Liver (tissue), 9 donors: ENCODE measurements around the gene ATPAF1. TPM values are rescaled to one million over a fixed set of nuclear protein-coding genes. Genes with fewer than 3 reads are reported as not detected.
"Not testable (repeated sequence)": the region's sequence is repeated elsewhere in the genome, so short reads cannot be mapped to it uniquely, and the experiment has no call there.

Experiments used
- DNase-seq: peaks from one replicate; pipeline ENCODE4 v3.0.0-alpha.2; 2017; ENCODE audit warnings: low spot score
- H3K27ac ChIP-seq, 2 donors: one replicate each; pipeline ENCODE4 v1.7.0; 2013; ENCODE audit warnings: inconsistent platforms in 2 of 2, low read length in 2 of 2, control low read depth in 1 of 2, low read depth in 1 of 2, mild to moderate bottlenecking in 1 of 2
- H3K27me3 ChIP-seq, 4 donors: one replicate each; pipeline versions ENCODE4 v1.6.1 to v1.7.0; 2013; ENCODE audit warnings: low read length in 3 of 4, inconsistent platforms in 1 of 4, mild to moderate bottlenecking in 1 of 4, moderate library complexity in 1 of 4; ENCODE audit not compliant: control insufficient read depth in 4 of 4, insufficient read depth in 4 of 4
- H3K36me3 ChIP-seq, 4 donors: one replicate each; pipeline versions ENCODE4 v1.6.1 to v1.7.0; 2013; ENCODE audit warnings: low read length in 3 of 4, mild to moderate bottlenecking in 3 of 4, low read depth in 1 of 4, moderate library complexity in 1 of 4; ENCODE audit not compliant: control insufficient read depth in 4 of 4, insufficient read depth in 3 of 4
- H3K4me1 ChIP-seq, 4 donors: one replicate each; pipeline versions ENCODE4 v1.6.1 to v1.7.0; 2013; ENCODE audit warnings: low read length in 3 of 4, mild to moderate bottlenecking in 3 of 4, moderate library complexity in 1 of 4; ENCODE audit not compliant: control insufficient read depth in 4 of 4, insufficient read depth in 4 of 4
- H3K4me3 ChIP-seq, 3 donors: one replicate each; pipeline versions ENCODE4 v1.6.1 to v1.7.0; 2013; ENCODE audit warnings: low read length in 3 of 3, control low read depth in 1 of 3, low read depth in 1 of 3, mild to moderate bottlenecking in 1 of 3
- H3K9ac ChIP-seq, 2 donors: one replicate each; pipeline ENCODE4 v1.7.0; 2013; ENCODE audit warnings: low read length in 2 of 2, mild to moderate bottlenecking in 2 of 2, moderate library complexity in 2 of 2, control low read depth in 1 of 2, low read depth in 1 of 2
- H3K9me3 ChIP-seq, 4 donors: one replicate each; pipeline versions ENCODE4 v1.6.1 to v1.7.0; 2013; ENCODE audit warnings: low read length in 3 of 4; ENCODE audit not compliant: control insufficient read depth in 4 of 4
- EGR1 ChIP-seq, 2 donors: IDR thresholded peaks; 2 replicates each; pipeline ENCODE4 v1.6.1; 2016 to 2018; ENCODE audit warnings: antibody characterized with exemption in 2 of 2, low read depth in 2 of 2
- FOXA2 ChIP-seq: IDR thresholded peaks from 2 replicates; pipeline ENCODE4 v1.6.1; 2016; ENCODE audit warnings: antibody characterized with exemption
- GABPA ChIP-seq, 2 donors: IDR thresholded peaks in 1 of 2; conservative IDR thresholded peaks in 1 of 2; 2 replicates each; pipeline ENCODE4 v1.6.1; 2016; ENCODE audit warnings: antibody characterized with exemption in 2 of 2, mild to moderate bottlenecking in 1 of 2, moderate library complexity in 1 of 2
- HNF4A ChIP-seq, 2 donors: conservative IDR thresholded peaks; 2 replicates each; pipeline ENCODE4 v1.6.1; 2016; ENCODE audit warnings: antibody characterized with exemption in 2 of 2, mild to moderate bottlenecking in 2 of 2
- HNF4G ChIP-seq: IDR thresholded peaks from 2 replicates; pipeline ENCODE4 v1.6.1; 2016; ENCODE audit warnings: antibody characterized with exemption
- JUND ChIP-seq, 2 donors: IDR thresholded peaks; 2 replicates each; pipeline ENCODE4 v1.6.1; 2016; ENCODE audit warnings: antibody characterized with exemption in 2 of 2
- NR2F2 ChIP-seq: IDR thresholded peaks from 2 replicates; pipeline ENCODE4 v1.6.1; 2016; ENCODE audit warnings: antibody characterized with exemption
- RAD21 ChIP-seq, 2 donors: IDR thresholded peaks; 2 replicates each; pipeline ENCODE4 v1.6.1; 2016; ENCODE audit warnings: antibody characterized with exemption in 2 of 2, mild to moderate bottlenecking in 2 of 2
- RXRA ChIP-seq, 2 donors: IDR thresholded peaks; 2 replicates each; pipeline ENCODE4 v1.6.1; 2017 to 2018; ENCODE audit warnings: antibody characterized with exemption in 2 of 2, mild to moderate bottlenecking in 1 of 2
- SP1 ChIP-seq: IDR thresholded peaks from 2 replicates; pipeline ENCODE4 v1.6.1; 2018; ENCODE audit warnings: antibody characterized with exemption, mild to moderate bottlenecking
- TAF1 ChIP-seq: conservative IDR thresholded peaks from 2 replicates; pipeline ENCODE4 v1.6.1; 2016; ENCODE audit warnings: antibody characterized with exemption, mild to moderate bottlenecking
- YY1 ChIP-seq: IDR thresholded peaks from 2 replicates; pipeline ENCODE4 v1.6.1; 2016; ENCODE audit warnings: antibody characterized with exemption, mild to moderate bottlenecking
- WGBS: extraction: QIAGEN DNeasy Blood & Tissue Kit; methylation state at CpG from one replicate; pipeline ENCODE4 v1.1.7; 2013; 5-methylcytosine and 5-hydroxymethylcytosine counted together
- polyA plus RNA-seq, 2 donors: library from polyadenylated mRNA; stranded (reverse) in 1 of 2; unstranded in 1 of 2; fragments of 200-250 nt in 1 of 2; fragments of >200 nt in 1 of 2; fragmentation: Nextera tagmentation in 1 of 2; extraction: Ambion mirVana in 1 of 2; gene quantifications; one replicate each; pipeline versions ENCODE4 v1.2.1 to v1.2.3, GENCODE V29; 2013 to 2015
- total RNA-seq, 2 donors: library from RNA; depleted of rRNA; stranded (reverse); fragments of >200 nt; gene quantifications; one replicate each; pipeline ENCODE4 v1.2.3, GENCODE V29; 2014
- TF ChIP-seq, protein P1 (sequence below): IDR thresholded peaks from 2 replicates; pipeline ENCODE4 v1.6.1; 2016; ENCODE audit warnings: antibody characterized with exemption
- TF ChIP-seq, protein P2 (sequence below): IDR thresholded peaks from 2 replicates; pipeline ENCODE4 v1.6.1; 2016; ENCODE audit warnings: antibody characterized with exemption
- TF ChIP-seq, protein P3 (sequence below): IDR thresholded peaks from 2 replicates; pipeline ENCODE4 v1.6.1; 2016; ENCODE audit warnings: antibody characterized with exemption, mild to moderate bottlenecking
- TF ChIP-seq, protein P4 (sequence below): fragments of 150-350 bp; IDR thresholded peaks from 2 replicates; pipeline ENCODE4 v1.5.1; 2017; ENCODE audit warnings: improper control_type of control experiment, low read depth, low read length; ENCODE audit not compliant: missing input control
- TF ChIP-seq, protein P5 (sequence below): IDR thresholded peaks from 2 replicates; pipeline ENCODE4 v1.6.1; 2016; ENCODE audit warnings: antibody characterized with exemption
- donor health status: healthy.
- donor health status: healthy.
- donor health status: healthy.
- donor health status: healthy.
- donor health status: healthy.

ATPAF1 gene
- total and polyA plus RNA-seq, 4 donors: 35.3 to 54.1 (median 37.0) TPM

DNA sequence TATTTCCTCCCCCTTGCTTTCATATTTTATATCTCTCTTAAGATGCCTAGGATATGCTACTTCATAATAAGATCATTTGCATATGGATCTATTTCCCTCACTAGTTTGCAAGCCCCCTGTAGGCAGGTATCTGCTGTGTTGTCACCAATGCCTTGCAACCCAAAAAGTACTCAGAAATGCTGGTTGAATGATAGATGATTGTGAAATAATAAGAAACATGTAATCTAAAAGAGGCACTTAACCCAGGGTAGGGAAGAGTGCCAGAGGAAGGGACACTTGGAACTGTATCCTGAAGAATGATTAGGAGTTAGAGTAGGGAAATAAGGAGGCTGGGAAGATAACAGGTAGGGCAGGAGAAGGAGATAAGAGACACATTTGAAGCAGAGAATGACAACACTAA, 12.3 kb downstream of the ATPAF1 start (continued):
- TF ChIP-seq, protein P1, sequence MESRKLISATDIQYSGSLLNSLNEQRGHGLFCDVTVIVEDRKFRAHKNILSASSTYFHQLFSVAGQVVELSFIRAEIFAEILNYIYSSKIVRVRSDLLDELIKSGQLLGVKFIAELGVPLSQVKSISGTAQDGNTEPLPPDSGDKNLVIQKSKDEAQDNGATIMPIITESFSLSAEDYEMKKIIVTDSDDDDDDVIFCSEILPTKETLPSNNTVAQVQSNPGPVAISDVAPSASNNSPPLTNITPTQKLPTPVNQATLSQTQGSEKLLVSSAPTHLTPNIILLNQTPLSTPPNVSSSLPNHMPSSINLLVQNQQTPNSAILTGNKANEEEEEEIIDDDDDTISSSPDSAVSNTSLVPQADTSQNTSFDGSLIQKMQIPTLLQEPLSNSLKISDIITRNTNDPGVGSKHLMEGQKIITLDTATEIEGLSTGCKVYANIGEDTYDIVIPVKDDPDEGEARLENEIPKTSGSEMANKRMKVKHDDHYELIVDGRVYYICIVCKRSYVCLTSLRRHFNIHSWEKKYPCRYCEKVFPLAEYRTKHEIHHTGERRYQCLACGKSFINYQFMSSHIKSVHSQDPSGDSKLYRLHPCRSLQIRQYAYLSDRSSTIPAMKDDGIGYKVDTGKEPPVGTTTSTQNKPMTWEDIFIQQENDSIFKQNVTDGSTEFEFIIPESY: no peak
- TF ChIP-seq HNF4A (conservative IDR thresholded peaks at IDR 0.05) (no peak), JUND (IDR thresholded peaks at IDR 0.05) (no peak), TAF1 (no peak)

DNA sequence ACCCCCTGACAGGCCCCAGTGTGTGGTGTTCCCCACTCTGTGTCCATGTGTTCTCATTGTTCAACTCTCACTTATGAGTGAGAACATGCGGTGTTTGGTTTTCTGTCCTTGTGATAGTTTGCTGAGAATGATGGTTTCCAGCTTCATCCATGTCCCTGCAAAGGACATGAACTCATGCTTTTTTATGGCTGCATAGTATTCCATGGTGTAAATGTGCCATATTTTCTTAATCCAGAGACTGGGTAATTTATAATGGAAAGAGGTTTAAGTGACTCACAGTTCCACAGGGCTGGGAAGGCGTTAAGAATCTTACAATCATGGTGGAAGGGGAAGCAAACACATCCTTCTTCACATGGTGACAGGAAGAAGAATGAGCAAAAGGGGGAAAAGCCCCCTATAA, 13.5 kb downstream of the ATPAF1 start:
- H3K36me3 ChIP-seq: peaks cover 0 to 50% (median 38%) of the 10 kb centered on the region in 4 donors
- H3K9me3 ChIP-seq, H3K4me3 ChIP-seq, H3K4me1 ChIP-seq, H3K27me3 ChIP-seq, H3K9ac ChIP-seq, H3K27ac ChIP-seq, DNase-seq: not testable (repeated sequence)
- WGBS: 97% methylated on average over 2 of the region's 2 CpGs

DNA sequence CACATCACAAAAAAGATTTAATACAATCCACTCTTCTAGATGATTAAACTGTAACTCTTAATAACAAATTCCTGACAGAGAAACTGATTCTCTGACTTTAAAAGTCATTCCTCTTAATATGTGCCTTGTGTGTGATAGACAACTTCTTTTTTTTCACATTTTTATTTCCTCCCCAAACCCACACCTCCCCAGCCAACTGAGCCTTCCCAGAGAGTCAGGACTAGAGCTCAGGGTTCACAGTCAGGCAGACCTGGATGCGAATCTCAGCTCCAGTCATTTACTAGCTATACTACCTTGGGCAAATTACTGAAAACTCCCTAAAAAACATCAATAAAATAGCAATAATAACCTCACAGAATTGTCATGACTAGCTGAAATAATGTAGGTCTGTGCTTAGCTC, 14.2 kb downstream of the ATPAF1 start:
- TF ChIP-seq FOXA2 (no peak), NR2F2 (no peak), EGR1 (IDR thresholded peaks at IDR 0.05; ENCODE audit: low read depth in 2 of 2) (no peak), GABPA (IDR thresholded peaks at IDR 0.05 in 1 of 2, conservative IDR thresholded peaks at IDR 0.05 in 1 of 2) (no peak), RXRA (IDR thresholded peaks at IDR 0.05) (no peak), TAF1 (no peak), HNF4A (conservative IDR thresholded peaks at IDR 0.05) (no peak), HNF4G (no peak), SP1 (no peak), RAD21 (IDR thresholded peaks at IDR 0.05) (no peak), YY1 (no peak)
- TF ChIP-seq, protein P1: no peak
- TF ChIP-seq, protein P2, sequence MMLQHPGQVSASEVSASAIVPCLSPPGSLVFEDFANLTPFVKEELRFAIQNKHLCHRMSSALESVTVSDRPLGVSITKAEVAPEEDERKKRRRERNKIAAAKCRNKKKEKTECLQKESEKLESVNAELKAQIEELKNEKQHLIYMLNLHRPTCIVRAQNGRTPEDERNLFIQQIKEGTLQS: no peak
- TF ChIP-seq, protein P3, sequence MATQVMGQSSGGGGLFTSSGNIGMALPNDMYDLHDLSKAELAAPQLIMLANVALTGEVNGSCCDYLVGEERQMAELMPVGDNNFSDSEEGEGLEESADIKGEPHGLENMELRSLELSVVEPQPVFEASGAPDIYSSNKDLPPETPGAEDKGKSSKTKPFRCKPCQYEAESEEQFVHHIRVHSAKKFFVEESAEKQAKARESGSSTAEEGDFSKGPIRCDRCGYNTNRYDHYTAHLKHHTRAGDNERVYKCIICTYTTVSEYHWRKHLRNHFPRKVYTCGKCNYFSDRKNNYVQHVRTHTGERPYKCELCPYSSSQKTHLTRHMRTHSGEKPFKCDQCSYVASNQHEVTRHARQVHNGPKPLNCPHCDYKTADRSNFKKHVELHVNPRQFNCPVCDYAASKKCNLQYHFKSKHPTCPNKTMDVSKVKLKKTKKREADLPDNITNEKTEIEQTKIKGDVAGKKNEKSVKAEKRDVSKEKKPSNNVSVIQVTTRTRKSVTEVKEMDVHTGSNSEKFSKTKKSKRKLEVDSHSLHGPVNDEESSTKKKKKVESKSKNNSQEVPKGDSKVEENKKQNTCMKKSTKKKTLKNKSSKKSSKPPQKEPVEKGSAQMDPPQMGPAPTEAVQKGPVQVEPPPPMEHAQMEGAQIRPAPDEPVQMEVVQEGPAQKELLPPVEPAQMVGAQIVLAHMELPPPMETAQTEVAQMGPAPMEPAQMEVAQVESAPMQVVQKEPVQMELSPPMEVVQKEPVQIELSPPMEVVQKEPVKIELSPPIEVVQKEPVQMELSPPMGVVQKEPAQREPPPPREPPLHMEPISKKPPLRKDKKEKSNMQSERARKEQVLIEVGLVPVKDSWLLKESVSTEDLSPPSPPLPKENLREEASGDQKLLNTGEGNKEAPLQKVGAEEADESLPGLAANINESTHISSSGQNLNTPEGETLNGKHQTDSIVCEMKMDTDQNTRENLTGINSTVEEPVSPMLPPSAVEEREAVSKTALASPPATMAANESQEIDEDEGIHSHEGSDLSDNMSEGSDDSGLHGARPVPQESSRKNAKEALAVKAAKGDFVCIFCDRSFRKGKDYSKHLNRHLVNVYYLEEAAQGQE: no peak
- TF ChIP-seq, protein P4, sequence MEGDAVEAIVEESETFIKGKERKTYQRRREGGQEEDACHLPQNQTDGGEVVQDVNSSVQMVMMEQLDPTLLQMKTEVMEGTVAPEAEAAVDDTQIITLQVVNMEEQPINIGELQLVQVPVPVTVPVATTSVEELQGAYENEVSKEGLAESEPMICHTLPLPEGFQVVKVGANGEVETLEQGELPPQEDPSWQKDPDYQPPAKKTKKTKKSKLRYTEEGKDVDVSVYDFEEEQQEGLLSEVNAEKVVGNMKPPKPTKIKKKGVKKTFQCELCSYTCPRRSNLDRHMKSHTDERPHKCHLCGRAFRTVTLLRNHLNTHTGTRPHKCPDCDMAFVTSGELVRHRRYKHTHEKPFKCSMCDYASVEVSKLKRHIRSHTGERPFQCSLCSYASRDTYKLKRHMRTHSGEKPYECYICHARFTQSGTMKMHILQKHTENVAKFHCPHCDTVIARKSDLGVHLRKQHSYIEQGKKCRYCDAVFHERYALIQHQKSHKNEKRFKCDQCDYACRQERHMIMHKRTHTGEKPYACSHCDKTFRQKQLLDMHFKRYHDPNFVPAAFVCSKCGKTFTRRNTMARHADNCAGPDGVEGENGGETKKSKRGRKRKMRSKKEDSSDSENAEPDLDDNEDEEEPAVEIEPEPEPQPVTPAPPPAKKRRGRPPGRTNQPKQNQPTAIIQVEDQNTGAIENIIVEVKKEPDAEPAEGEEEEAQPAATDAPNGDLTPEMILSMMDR: no peak
- TF ChIP-seq, protein P5, sequence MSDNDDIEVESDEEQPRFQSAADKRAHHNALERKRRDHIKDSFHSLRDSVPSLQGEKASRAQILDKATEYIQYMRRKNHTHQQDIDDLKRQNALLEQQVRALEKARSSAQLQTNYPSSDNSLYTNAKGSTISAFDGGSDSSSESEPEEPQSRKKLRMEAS: no peak
- Histone ChIP-seq H3K4me1 (no peaks in the 10 kb centered on the region), H3K9ac (no peak overlapping the region), H3K27me3 (no peaks in the 10 kb centered on the region), H3K36me3 (peaks cover 0 to 53% (median 41%) of the 10 kb centered on the region in 4 donors), H3K9me3 (no peaks in the 10 kb centered on the region), H3K27ac (no peak overlapping the region), H3K4me3 (no peak overlapping the region)
- 86% methylated on average over 1 of the region's 1 CpG for WGBS
- DNase-seq: no peak
